Memory B cell (primary cell): ENCODE measurements around the gene LHPP.
A peak's percentile ranks its signal among the peaks of the same experiment; 100 is the strongest.

Source experiments
- ATAC-seq: fragments of 150-1000 bp; cut with Tn5 transposase; 2 replicates; pipeline ENCODE4 v1.10.0; 2021; ENCODE audit warnings: low read depth, mild to moderate bottlenecking, moderate library complexity
- DNase-seq, 2 donors: peaks; one replicate each; pipeline ENCODE4 v3.0.0; 2022; ENCODE audit warnings: low spot score in 2 of 2
- H3K27ac Mint-ChIP-seq: one replicate; pipeline ENCODE4 v1.8.0; 2022; ENCODE audit warnings: mild to moderate bottlenecking, moderate library complexity, mixed read lengths
- H3K27me3 Mint-ChIP-seq: one replicate; pipeline ENCODE4 v1.8.0; 2022; ENCODE audit warnings: mixed read lengths
- H3K36me3 Mint-ChIP-seq: one replicate; pipeline ENCODE4 v1.8.0; 2022; ENCODE audit warnings: mild to moderate bottlenecking, mixed read lengths
- H3K4me1 Mint-ChIP-seq: one replicate; pipeline ENCODE4 v1.8.0; 2022; ENCODE audit warnings: mixed read lengths
- H3K4me3 Mint-ChIP-seq: one replicate; pipeline ENCODE4 v1.8.0; 2022; ENCODE audit warnings: mild to moderate bottlenecking, moderate library complexity, mixed read lengths
- H3K9me3 Mint-ChIP-seq: one replicate; pipeline ENCODE4 v1.8.0; 2022; ENCODE audit warnings: mixed read lengths

Gene LHPP

DNA sequence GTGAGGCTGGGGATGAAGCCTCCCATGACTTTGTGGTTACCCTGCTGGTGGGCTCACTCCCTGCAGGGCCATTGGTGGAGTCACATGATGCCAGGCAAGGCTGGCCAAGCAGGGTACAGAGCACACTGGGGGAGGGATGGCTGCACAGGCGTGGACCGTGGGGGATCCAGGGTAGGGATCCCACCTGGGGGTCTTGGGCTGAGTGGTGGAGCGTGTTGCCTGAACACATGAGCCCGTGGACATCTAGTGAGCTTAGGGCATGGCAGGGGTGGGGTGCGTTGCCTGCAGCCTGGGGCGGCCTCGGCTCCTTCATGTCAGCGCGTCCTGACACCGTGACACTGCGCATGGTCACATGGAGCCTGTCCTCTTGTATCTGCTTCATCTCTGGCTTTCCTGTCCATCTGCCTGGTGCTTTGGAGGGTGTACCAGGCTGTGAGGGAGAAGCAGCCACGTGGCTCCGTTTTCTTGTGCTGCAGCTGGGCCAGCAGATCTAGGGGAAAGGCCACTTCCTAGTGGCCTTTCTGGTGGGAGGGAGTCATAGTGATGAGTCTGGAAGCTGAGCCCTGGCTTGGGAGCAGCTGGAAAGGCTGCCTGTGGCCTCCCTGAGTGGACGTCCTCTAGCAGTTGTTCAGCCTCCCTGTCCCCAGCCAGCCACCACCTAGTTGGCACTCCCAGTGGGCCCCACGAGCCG lies 96.2 kb downstream of the LHPP start:
- no peak for ATAC-seq
- H3K36me3 Mint-ChIP-seq, result peaks cover 11% of the 10 kb centered on the region
- H3K27ac Mint-ChIP-seq, result no peak overlapping the region
- H3K4me1 Mint-ChIP-seq, result peaks cover 10% of the 10 kb centered on the region
- peaks cover 4% of the 10 kb centered on the region for H3K9me3 Mint-ChIP-seq
- H3K27me3 Mint-ChIP-seq, result no peaks in the 10 kb centered on the region
- H3K4me3 Mint-ChIP-seq, result no peak overlapping the region
- no peak for DNase-seq

DNA sequence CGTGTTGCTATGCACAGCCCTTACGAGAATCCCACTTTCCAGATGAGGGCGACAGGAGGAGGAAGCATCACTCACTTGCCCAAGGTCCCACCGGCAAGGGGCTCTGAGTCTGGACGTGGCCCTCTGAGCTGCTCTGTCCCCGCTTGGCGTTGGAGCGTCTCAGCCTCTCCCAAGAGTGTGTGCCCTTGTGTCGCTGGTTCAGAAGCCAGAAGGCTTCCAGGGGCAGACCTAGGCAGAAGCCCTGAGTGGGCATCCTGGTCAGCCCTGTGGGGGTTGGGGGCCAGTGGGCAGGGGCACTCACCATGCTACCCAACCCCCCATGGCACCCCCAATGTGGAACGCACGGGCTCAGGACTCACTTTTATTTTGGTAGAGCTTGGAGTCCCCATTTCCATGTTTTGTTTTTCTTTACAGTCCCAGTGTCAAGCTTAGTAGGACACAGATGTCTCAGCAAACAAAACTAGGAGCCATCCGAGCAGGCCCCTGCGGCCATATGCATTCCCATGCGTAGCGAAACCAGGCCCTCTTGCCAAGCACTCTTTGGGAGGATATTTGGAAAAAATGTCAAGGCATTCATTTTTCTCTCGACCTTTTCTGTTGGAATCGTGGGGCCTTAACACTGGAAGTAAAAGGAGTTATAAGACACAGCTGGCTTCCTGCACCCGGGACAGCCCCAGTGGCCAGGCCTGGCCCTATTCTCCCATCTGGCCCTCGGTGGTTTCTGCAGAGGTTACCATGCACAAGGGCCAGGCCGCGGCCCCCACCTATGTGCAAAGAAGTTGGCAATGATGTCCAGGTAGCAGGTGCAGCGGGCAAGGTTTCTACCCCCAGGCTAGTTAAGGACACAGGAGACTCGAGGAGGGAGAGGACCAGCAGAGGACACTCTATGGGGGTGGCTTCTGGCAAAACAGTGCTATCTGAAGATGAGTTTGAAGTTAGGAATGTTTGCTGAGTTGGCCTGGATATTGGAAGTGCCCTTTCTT lies 97.0 kb downstream of the LHPP start:
- Mint-ChIP-seq H3K9me3 (peaks cover 4% of the 10 kb centered on the region), H3K36me3 (peaks cover 11% of the 10 kb centered on the region), H3K27me3 (no peaks in the 10 kb centered on the region), H3K4me1 (peaks cover 10% of the 10 kb centered on the region), H3K27ac (no peak overlapping the region), H3K4me3 (no peak overlapping the region)
- ATAC-seq (no peak), DNase-seq (no peak)

DNA sequence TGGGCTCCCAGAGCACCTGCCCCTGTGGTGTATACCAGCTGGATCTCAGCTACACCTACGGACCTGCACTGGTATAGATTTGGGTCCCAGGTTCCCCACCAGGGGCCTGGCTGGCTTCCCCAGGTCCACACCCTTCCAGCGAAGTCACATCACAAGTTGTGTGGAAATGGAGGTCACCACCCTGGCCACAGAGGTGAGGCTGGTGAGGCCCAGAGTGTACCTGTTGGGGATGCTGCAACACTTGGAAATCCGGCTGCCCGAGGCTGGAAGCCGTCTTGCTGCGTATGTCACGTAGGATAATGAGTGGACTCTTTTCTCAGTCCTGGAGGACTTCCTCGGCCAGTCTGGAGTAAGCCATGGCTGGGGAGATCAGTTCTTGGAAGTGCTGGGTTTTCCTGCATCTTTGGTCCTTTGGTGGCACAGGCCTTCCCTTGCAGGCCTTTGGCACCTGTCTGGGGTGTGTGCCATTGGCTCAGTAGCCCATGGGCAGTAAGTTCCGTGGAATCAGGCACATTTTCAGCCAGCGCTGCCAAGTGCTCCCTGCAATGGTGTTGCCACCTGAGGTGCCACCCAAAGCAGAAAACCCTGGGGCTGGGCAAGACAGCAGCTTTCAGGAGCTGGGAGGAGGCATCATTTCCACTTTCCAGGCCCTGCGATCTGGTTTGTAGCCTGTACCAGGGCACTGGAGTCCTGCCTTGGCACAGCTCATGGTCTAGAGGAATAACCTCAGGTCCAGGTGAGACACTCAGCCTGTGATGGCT lies 97.9 kb downstream of the LHPP start:
- DNase-seq (no peak), ATAC-seq (no peak)
- no peaks in the 10 kb centered on the region for H3K27me3 Mint-ChIP-seq
- H3K27ac Mint-ChIP-seq, result no peak overlapping the region
- H3K9me3 Mint-ChIP-seq, result peaks cover 4% of the 10 kb centered on the region
- H3K36me3 Mint-ChIP-seq, result peaks cover 11% of the 10 kb centered on the region
- H3K4me1 Mint-ChIP-seq, result peaks cover 8% of the 10 kb centered on the region
- H3K4me3 Mint-ChIP-seq, result no peak overlapping the region

DNA sequence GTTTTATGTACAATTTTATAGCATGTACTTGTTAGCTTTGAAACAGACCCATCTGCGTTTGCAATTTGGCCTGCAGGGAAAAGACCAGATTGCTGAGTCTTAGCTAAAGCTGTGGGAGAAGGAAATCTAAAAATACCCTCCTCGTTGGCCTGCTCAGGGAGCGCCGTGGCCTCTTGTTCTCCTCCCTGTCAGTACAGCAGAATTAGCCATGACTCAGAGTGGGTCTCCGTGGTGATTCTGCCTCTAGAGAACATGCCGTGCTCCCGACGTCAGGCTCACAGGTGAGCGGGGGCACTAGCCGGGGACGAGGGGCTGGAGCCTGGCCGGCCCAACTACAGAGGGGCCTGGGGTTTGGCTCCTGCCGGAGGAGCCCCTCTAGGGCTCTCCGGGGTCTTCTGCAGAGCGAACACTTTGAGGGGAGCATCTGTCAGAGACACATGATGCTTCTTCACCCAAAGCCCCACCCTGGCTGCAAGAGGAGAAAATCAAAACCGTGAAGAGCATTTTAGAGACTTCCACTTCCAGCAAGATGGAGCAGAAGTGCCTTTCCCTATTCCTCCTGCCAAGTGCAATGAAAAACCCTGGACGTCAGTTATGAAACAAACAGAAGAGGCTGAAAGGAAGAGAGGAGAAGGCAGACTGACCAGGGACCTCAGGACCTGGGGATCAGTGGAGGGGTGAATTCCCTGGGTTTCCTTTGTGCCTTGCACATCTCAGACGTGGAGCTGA lies 98.9 kb downstream of the LHPP start:
- Mint-ChIP-seq H3K27me3 (no peaks in the 10 kb centered on the region), H3K36me3 (peaks cover 11% of the 10 kb centered on the region), H3K4me3 (no peak overlapping the region), H3K4me1 (peaks cover 10% of the 10 kb centered on the region), H3K9me3 (peaks cover 4% of the 10 kb centered on the region), H3K27ac (no peak overlapping the region)
- no peak for DNase-seq
- ATAC-seq, result no peak

DNA sequence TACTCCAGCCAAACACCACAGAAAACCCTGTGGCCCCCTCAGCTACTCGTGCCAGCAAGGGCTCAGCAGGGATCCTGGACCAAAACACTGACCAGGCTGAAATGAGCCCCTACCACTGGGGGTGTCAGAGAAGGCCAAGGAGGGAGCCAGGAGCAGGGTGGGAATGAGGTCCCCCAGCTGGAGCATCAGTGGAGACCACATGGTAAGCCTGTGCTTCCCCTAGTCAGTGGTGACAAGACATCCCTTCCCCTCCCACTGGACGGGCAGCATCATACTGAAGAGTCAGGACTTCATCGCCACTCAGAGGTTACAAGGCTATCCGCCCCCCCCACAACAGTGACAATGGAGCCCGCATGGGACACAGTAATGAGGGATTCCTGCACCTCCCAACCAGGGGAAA lies 99.6 kb downstream of the LHPP start:
- Mint-ChIP-seq H3K27me3 (no peaks in the 10 kb centered on the region), H3K9me3 (peaks cover 4% of the 10 kb centered on the region), H3K27ac (peak overlapping the region; percentile 26), H3K4me1 (peaks cover 11% of the 10 kb centered on the region), H3K36me3 (peaks cover 11% of the 10 kb centered on the region), H3K4me3 (no peak overlapping the region)
- DNase-seq (no peak), ATAC-seq (no peak)

DNA sequence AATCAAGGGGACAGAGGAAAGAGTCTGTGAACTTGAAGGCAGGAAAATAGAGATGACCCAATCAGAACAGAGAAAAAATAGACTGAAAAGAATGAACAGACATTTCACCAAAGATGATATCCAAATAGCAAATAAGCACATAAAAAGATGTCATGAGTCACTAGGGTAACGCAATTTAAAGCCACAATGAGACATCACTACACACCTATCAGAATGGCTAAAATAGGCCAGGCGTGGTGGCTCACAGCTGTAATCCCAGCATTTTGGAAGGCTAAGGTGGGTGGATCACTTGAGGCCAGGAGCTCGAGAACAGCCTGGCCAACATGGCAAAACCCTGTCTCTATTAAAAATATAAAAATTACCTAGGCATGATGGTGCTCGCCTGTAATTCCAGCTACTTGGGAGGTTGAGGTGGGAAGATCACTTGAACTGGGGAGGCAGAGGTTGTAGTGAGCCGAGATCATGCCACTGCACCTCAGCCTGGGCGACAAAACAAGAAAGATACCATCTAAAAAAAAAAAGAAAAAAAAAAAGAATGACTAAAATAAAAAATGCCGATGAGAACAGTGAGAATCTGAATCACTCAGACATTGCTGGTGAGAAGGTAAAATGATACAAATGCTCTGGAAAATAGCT lies 100.9 kb downstream of the LHPP start:
- H3K4me3 Mint-ChIP-seq, result no peak overlapping the region
- no peak for DNase-seq
- no peaks in the 10 kb centered on the region for H3K27me3 Mint-ChIP-seq
- peaks cover 4% of the 10 kb centered on the region for H3K9me3 Mint-ChIP-seq
- no peak for ATAC-seq
- no peak overlapping the region for H3K27ac Mint-ChIP-seq
- H3K4me1 Mint-ChIP-seq, result peaks cover 8% of the 10 kb centered on the region
- H3K36me3 Mint-ChIP-seq, result peaks cover 11% of the 10 kb centered on the region

DNA sequence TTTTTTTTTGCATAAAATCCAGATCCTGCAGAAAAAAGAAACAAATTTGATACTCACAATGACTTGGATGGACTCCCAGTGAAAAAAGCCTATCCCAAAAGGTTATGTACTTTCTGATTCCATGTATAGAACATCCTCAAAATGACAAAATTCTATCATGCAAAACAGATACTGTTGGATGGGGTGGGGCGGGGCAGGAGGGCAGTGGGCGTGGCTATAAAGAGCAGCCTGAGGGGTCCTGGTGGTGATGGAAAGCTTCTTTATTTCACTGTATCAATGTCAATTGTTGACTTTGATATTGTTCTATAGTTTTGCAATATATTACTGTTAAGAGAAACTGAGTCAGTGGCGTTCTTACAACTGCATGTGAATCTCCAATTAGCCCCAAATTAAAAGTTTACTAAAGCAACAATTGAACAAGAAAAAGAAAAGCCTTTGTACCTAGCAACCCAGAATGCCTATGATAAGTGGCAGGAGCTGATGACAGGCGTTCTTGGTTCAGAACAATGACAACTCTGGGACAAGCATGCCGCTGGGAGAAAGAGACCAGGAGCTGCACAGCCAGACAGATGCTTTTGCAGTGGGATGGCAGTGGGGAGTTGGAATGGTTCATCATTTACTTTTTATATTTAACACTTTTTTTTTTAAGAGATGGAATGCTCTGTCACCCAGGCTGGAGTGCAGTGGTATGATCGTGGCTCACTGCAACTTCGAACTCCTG lies 101.9 kb downstream of the LHPP start:
- no peak overlapping the region for H3K4me3 Mint-ChIP-seq
- DNase-seq, result no peak
- H3K4me1 Mint-ChIP-seq, result peaks cover 8% of the 10 kb centered on the region
- peaks cover 10% of the 10 kb centered on the region for H3K36me3 Mint-ChIP-seq
- ATAC-seq, result no peak
- H3K9me3 Mint-ChIP-seq, result peaks cover 4% of the 10 kb centered on the region
- H3K27me3 Mint-ChIP-seq, result no peaks in the 10 kb centered on the region
- H3K27ac Mint-ChIP-seq, result no peak overlapping the region

DNA sequence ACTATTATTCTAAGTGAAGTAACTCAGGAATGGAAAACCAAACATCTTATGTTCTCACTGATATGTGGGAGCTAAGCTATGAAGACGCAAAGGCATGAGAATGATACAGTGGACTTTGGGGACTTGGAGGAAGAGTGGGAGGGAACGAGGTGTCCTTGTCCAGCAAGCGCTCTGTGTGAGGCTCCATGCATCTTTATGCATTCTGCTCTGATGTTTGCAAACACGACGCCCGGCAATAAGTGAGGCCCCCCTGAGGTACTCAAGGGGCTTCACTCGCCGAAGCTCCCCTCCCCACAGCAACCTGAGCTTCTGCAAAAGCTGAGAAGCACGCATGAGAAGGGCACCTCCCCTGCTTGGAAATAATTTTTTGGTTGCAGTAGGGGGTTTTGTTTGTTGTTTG lies 103.3 kb downstream of the LHPP start:
- Mint-ChIP-seq H3K27ac (peak overlapping the region; percentile 77), H3K4me1 (peaks cover 13% of the 10 kb centered on the region), H3K27me3 (no peaks in the 10 kb centered on the region), H3K36me3 (peaks cover 10% of the 10 kb centered on the region), H3K9me3 (peaks cover 4% of the 10 kb centered on the region), H3K4me3 (no peak overlapping the region)
- ATAC-seq (no peak), DNase-seq (no peak)

DNA sequence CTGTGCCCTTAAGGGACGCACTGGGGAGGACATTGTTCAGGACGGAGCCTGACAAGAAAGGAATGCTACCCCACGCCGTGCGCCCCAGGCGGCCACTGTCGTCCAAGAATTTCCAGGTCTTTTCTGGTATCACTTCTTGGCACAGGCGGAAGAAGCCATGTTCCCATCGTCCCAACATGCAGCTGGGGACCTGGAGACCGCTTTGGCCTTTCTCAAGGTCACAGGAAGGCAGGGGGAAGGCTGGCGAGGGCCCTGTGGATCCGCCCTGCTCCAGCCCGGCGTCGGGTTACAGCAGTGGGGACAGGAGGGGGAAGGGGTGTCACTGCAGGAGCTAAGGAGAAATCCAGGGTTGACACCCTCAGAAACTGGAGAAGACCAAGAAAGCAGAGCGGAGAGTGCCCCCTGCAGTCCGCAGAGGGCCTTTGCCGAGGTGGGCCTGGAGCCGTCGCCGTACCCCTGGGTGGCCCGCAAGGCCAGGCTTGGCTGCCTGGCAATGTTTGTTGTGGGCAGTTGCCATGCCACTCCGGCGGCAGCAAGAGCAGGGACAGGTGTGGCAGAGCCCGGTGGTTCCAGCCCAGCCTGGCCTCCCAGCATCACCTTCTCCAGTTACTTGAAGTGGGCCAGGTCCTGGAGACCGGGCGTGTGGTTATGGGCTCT lies 104.1 kb downstream of the LHPP start:
- Mint-ChIP-seq H3K4me3 (no peak overlapping the region), H3K27ac (no peak overlapping the region), H3K9me3 (peaks cover 4% of the 10 kb centered on the region), H3K4me1 (peaks cover 19% of the 10 kb centered on the region), H3K27me3 (no peaks in the 10 kb centered on the region), H3K36me3 (peaks cover 8% of the 10 kb centered on the region)
- no peak for DNase-seq
- ATAC-seq, result peak; percentile 57

DNA sequence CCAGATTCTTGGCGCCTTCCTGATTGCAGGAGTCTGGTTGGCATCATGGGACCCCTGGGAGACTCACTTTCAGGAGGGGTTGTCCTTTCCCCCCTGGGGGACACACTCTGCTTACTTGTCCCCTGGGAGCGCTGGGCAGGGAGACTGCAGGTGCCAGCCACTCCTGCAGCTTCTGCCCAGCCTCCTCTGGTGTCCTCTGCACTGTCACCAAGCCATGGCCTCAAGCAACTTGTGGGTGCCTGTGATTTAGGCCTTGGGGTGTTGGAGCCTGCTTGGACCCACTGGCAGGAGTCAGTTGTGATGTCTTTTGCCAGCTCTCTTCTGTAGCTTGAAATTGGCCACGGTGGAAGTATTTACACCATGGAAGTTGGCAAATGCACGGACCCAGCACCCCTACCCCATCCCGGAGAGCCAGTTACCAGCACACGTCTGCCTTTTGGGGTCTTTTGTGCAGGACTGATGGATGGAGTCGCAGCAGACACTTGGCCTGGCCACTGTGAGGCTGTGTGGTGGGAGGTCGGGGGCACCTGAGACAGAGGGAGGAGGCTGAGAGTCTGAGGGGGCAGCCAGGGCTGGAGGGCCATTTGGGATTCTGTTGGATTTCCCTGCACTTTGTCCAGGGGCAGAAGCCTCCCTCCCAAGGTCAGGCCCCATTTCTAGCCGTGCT lies 104.7 kb downstream of the LHPP start:
- no peak overlapping the region for H3K4me3 Mint-ChIP-seq
- H3K27ac Mint-ChIP-seq, result no peak overlapping the region
- no peaks in the 10 kb centered on the region for H3K27me3 Mint-ChIP-seq
- peaks cover 24% of the 10 kb centered on the region for H3K4me1 Mint-ChIP-seq
- DNase-seq (no peak), ATAC-seq (no peak)
- H3K9me3 Mint-ChIP-seq, result peaks cover 4% of the 10 kb centered on the region
- peaks cover 7% of the 10 kb centered on the region for H3K36me3 Mint-ChIP-seq

DNA sequence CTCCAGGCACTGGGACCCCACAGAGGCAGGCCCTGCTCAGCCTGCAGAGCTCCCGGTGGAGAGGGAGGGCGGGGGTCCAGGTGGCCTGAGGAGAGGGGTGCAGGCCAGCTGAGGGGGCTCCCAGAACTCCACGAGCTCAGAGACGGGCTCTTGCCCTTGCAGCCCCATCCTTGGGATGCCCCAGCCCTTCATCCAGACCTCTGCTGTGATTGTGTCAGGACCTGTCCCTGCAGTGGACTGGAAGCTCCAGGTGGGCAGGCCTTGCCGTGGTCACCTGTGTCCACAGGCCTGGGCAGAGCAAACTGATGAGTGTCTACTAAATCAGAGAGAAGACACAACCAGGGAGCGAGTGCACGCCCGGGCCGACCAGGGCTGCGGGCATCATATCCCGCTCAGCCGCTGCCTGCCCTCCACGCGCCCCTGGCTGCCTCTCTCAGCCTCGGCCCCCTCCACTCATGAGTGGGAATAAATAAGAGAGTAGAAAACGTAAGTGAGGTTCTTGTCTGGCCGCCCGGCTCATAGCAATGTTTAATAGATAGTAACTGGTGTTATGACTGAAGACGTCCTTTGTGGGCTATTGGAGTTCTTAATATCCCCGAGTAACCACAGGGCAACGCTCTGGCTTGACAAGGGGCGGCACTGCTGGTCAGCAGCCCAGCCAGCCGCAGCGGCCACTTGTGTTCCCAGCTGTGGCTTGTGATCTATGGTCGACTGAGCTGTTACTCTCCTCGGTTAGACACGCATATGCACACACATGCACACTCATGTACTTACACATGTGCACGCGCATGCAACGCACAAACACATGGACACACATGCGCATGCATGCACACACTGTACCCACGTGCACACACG lies 105.6 kb downstream of the LHPP start:
- Mint-ChIP-seq H3K27me3 (no peaks in the 10 kb centered on the region), H3K4me3 (no peak overlapping the region), H3K36me3 (peaks cover 2% of the 10 kb centered on the region), H3K9me3 (no peaks in the 10 kb centered on the region), H3K4me1 (peaks cover 25% of the 10 kb centered on the region), H3K27ac (no peak overlapping the region)
- no peak for DNase-seq
- ATAC-seq, result no peak
